ENCODE results near the gene LSR.

GRCh38 chr19:35309481-35310279 lies 60.9 kb downstream of the LSR start:
- TF ChIP-seq CTCF (IDR thresholded peaks at IDR 0.05; ENCODE audit: low read depth, low read length) (no peak), POLR2A (IDR thresholded peaks at IDR 0.05; ENCODE audit: extremely low read depth, insufficient read length) (no peak)

Data from NB4 (cell line).